H1 (cell line): ENCODE data around the gene SULF2. TPM values are rescaled to one million over a fixed set of nuclear protein-coding genes. Genes with fewer than 3 reads are reported as not detected.
A peak's percentile ranks its signal among the peaks of the same experiment; 100 is the strongest.

Experiments used
- CTCF ChIA-PET: fragments of 300-600 bp; sonication (Branson Sonifier 250); formaldehyde crosslinking; loops from one replicate; lab custom pipeline; 2021; ENCODE audit not compliant: partially characterized antibody; lab: Charles Lee
- POLR2A ChIA-PET: fragments of 300-600 bp; sonication (Branson Sonifier 250); formaldehyde crosslinking; loops from one replicate; lab custom pipeline; 2021; ENCODE audit warnings: inconsistent platforms; ENCODE audit not compliant: partially characterized antibody; lab: Charles Lee
- DNase-seq, 2 experiments: peaks; one replicate each; pipeline versions ENCODE4 v3.0.0 to v3.0.0-alpha.2; 2010 to 2022; ENCODE audit warnings: low spot score in 2 of 2, low read depth in 1 of 2, mixed read lengths in 1 of 2
- FAIRE-seq: peaks from 2 replicates; lab custom pipeline; 2011; peaks lifted over from hg19 to GRCh38; lab: Jason Lieb, UNC
- H2AFZ ChIP-seq: 2 replicates; pipeline ENCODE4 v1.8.1; 2012; ENCODE audit warnings: low read length, inconsistent platforms
- H2AK5ac ChIP-seq: 2 replicates; pipeline ENCODE4 v1.6.1; 2013; ENCODE audit warnings: low read depth, low read length
- H2BK120ac ChIP-seq: replicated peaks from 2 replicates; pipeline ENCODE3; 2013; ENCODE audit warnings: low read depth, low read length, inconsistent platforms
- H2BK12ac ChIP-seq: 2 replicates; pipeline ENCODE4 v1.6.1; 2013; ENCODE audit warnings: low read depth, low read length
- H2BK15ac ChIP-seq: 2 replicates; pipeline ENCODE4 v1.6.1; 2013; ENCODE audit warnings: low read length
- H2BK20ac ChIP-seq: 2 replicates; pipeline ENCODE4 v1.6.1; 2013; ENCODE audit warnings: low read length
- H2BK5ac ChIP-seq: 2 replicates; pipeline ENCODE4 v1.6.1; 2013; ENCODE audit warnings: low read depth, low read length
- H3K14ac ChIP-seq: 2 replicates; pipeline ENCODE4 v1.6.1; 2013; ENCODE audit warnings: inconsistent platforms; ENCODE audit not compliant: insufficient read length
- H3K18ac ChIP-seq: 2 replicates; pipeline ENCODE4 v1.6.1; 2013; ENCODE audit warnings: low read length; ENCODE audit errors: extremely low read depth
- H3K23ac ChIP-seq: 2 replicates; pipeline ENCODE4 v1.6.1; 2013; ENCODE audit warnings: inconsistent platforms; ENCODE audit not compliant: insufficient read length
- H3K23me2 ChIP-seq: 2 replicates; pipeline ENCODE4 v1.6.1; 2013; ENCODE audit warnings: low read depth, low read length
- H3K27ac ChIP-seq: 2 replicates; pipeline ENCODE4 v1.6.1; 2011; ENCODE audit warnings: low read depth, low read length, inconsistent platforms
- H3K27me3 ChIP-seq, 4 experiments: replicated peaks in 1 of 4; 1 replicate in 1 of 4; 2 replicates in 3 of 4; pipeline versions ENCODE4 v1.6.1 to v1.8.1; 2011 to 2013; ENCODE audit warnings: low read length in 3 of 4, mild to moderate bottlenecking in 3 of 4, inconsistent platforms in 2 of 4, mixed read lengths in 2 of 4, moderate library complexity in 1 of 4; ENCODE audit not compliant: control insufficient read depth in 3 of 4, insufficient read depth in 3 of 4; ENCODE audit errors: extremely low read depth in 1 of 4
- H3K36me3 ChIP-seq, 4 experiments: 2 replicates each; pipeline versions ENCODE4 v1.6.1 to v1.8.1; 2011 to 2013; ENCODE audit warnings: mild to moderate bottlenecking in 4 of 4, low read length in 3 of 4, moderate library complexity in 2 of 4, control low read depth in 1 of 4, inconsistent platforms in 1 of 4; ENCODE audit not compliant: insufficient read depth in 4 of 4, control insufficient read depth in 2 of 4
- H3K4ac ChIP-seq: replicated peaks from 2 replicates; pipeline ENCODE3; 2013; ENCODE audit warnings: low read length, low read depth, mixed read lengths, inconsistent platforms; ENCODE audit not compliant: insufficient read length
- H3K4me1 ChIP-seq, 4 experiments: replicated peaks in 1 of 4; 1 replicate in 1 of 4; 2 replicates in 3 of 4; pipeline versions ENCODE4 v1.6.1 to v1.8.1; 2011 to 2013; ENCODE audit warnings: low read length in 3 of 4, inconsistent platforms in 2 of 4, mixed read lengths in 1 of 4; ENCODE audit not compliant: insufficient read depth in 4 of 4, control insufficient read depth in 3 of 4
- H3K4me2 ChIP-seq, 2 experiments: 2 replicates each; pipeline versions ENCODE4 v1.6.1 to v1.8.1; 2011 to 2013; ENCODE audit warnings: low read depth in 2 of 2, low read length in 2 of 2, control low read depth in 1 of 2, inconsistent platforms in 1 of 2, mild to moderate bottlenecking in 1 of 2; ENCODE audit not compliant: insufficient read depth in 1 of 2
- H3K4me3 ChIP-seq, 4 experiments: fragments of 200-600, 300-600 bp in 1 of 4; sonication (generic), shearing (Covaris generic), sonication (Bioruptor Twin) in 1 of 4; 2 replicates each; pipeline versions ENCODE4 v1.5.1 to v1.8.1; 2011 to 2016; ENCODE audit warnings: low read length in 4 of 4, low read depth in 3 of 4, control low read depth in 2 of 4, inconsistent platforms in 2 of 4, mild to moderate bottlenecking in 2 of 4, mixed read lengths in 1 of 4, moderate library complexity in 1 of 4; ENCODE audit not compliant: insufficient read depth in 2 of 4; ENCODE audit errors: extremely low read depth in 1 of 4
- H3K56ac ChIP-seq: replicated peaks from 2 replicates; pipeline ENCODE3; 2013; ENCODE audit warnings: low read depth, mild to moderate bottlenecking, mixed read lengths, low read length, inconsistent platforms; ENCODE audit not compliant: insufficient read length
- H3K79me1 ChIP-seq: 2 replicates; pipeline ENCODE4 v1.6.1; 2013; ENCODE audit warnings: low read depth, low read length, control low read depth
- H3K79me2 ChIP-seq, 2 experiments: 2 replicates each; pipeline versions ENCODE4 v1.6.1 to v1.8.1; 2012 to 2013; ENCODE audit warnings: low read length in 2 of 2, mild to moderate bottlenecking in 2 of 2, inconsistent platforms in 1 of 2; ENCODE audit not compliant: insufficient read depth in 2 of 2, control insufficient read depth in 1 of 2
- H3K9ac ChIP-seq, 4 experiments: replicated peaks in 1 of 4; 1 replicate in 1 of 4; 2 replicates in 3 of 4; pipeline versions ENCODE4 v1.6.1 to v1.8.1; 2011 to 2013; ENCODE audit warnings: low read depth in 3 of 4, low read length in 3 of 4, control low read depth in 2 of 4, mild to moderate bottlenecking in 2 of 4, moderate library complexity in 2 of 4, inconsistent platforms in 1 of 4; ENCODE audit errors: extremely low read depth in 1 of 4
- H3K9me3 ChIP-seq, 2 experiments: 2 replicates each; pipeline versions ENCODE4 v1.6.1 to v1.8.1; 2012 to 2013; ENCODE audit warnings: mild to moderate bottlenecking in 2 of 2, moderate library complexity in 2 of 2, control low read depth in 1 of 2, inconsistent platforms in 1 of 2, low read depth in 1 of 2, low read length in 1 of 2, mixed read lengths in 1 of 2; ENCODE audit not compliant: insufficient read depth in 2 of 2
- H4K20me1 ChIP-seq, 2 experiments: replicated peaks in 1 of 2; 2 replicates each; pipeline versions ENCODE3 to v1.8.1; 2011 to 2013; ENCODE audit warnings: inconsistent platforms in 2 of 2, low read length in 2 of 2, mild to moderate bottlenecking in 1 of 2; ENCODE audit not compliant: insufficient read depth in 2 of 2, control insufficient read depth in 1 of 2
- H4K5ac ChIP-seq: 2 replicates; pipeline ENCODE4 v1.6.1; 2013; ENCODE audit warnings: low read length, low read depth, mixed read lengths, inconsistent platforms; ENCODE audit not compliant: insufficient read length
- H4K8ac ChIP-seq: 2 replicates; pipeline ENCODE4 v1.8.0; 2013; ENCODE audit warnings: mild to moderate bottlenecking, moderate library complexity, low read length, inconsistent platforms; ENCODE audit not compliant: insufficient read depth; ENCODE audit errors: extremely low read depth
- H4K91ac ChIP-seq: replicated peaks from 2 replicates; pipeline ENCODE3; 2013; ENCODE audit warnings: low read length, mixed read lengths, inconsistent platforms; ENCODE audit not compliant: insufficient read length
- POLR2A ChIP-seq, 2 experiments: IDR thresholded peaks; 1 replicate in 1 of 2; 2 replicates in 1 of 2; pipeline ENCODE4 v1.6.1; 2011; ENCODE audit warnings: low read depth in 2 of 2, low read length in 2 of 2, mild to moderate bottlenecking in 2 of 2; ENCODE audit errors: control extremely low read depth in 1 of 2
- RAD21 ChIP-seq, 2 experiments: IDR thresholded peaks in 1 of 2; conservative IDR thresholded peaks in 1 of 2; 2 replicates each; pipeline ENCODE4 v1.6.1; 2011; ENCODE audit warnings: low read depth in 2 of 2, low read length in 2 of 2, improper control_type of control experiment in 1 of 2, inconsistent platforms in 1 of 2, mild to moderate bottlenecking in 1 of 2, moderate library complexity in 1 of 2
- WGBS, 2 experiments: shearing (Covaris generic) in 1 of 2; methylation state at CpG; one replicate each; pipeline versions ENCODE4 v1.1.6 to v1.1.7; 2013 to 2015; ENCODE audit warnings: low lambda C conversion rate in 2 of 2, mixed read lengths in 2 of 2, inconsistent platforms in 1 of 2, low coverage in 1 of 2, missing lambda C conversion rate in 1 of 2; ENCODE audit not compliant: insufficient replicate concordance in 2 of 2, insufficient coverage in 1 of 2, insufficient read length in 1 of 2; ENCODE audit errors: extremely low coverage in 1 of 2, missing lambda C conversion rate in 1 of 2; 5-methylcytosine and 5-hydroxymethylcytosine counted together
- polyA plus RNA-seq, 7 experiments: library from polyadenylated mRNA; depleted of rRNA in 3 of 7; stranded (reverse) in 5 of 7; unstranded in 2 of 7; fragments of >200 nt in 5 of 7; fragments of 200-250 nt in 2 of 7; gene quantifications; 1 replicate in 5 of 7; 2 replicates in 1 of 7; 4 replicates in 1 of 7; pipeline versions ENCODE4 v1.2.1 to v1.2.3, GENCODE V29; 2011 to 2013; ENCODE audit warnings: missing spikeins in 2 of 7, mixed read lengths in 2 of 7
- total RNA-seq: library from RNA; stranded (reverse); fragmentation: NEBNext Ultra II Directional; extraction: Animal tissue kit (Norgen Biotek cat#: 25700); gene quantifications from 2 replicates; pipeline ENCODE4 v1.2.1, GENCODE V29; 2021

Gene SULF2
- total and polyA plus RNA-seq, 2 of the 8 experiments (the other 6 are each of a cell fraction or from before 2014, with no cell fraction given) = 15.7 to 28.2 TPM

DNA sequence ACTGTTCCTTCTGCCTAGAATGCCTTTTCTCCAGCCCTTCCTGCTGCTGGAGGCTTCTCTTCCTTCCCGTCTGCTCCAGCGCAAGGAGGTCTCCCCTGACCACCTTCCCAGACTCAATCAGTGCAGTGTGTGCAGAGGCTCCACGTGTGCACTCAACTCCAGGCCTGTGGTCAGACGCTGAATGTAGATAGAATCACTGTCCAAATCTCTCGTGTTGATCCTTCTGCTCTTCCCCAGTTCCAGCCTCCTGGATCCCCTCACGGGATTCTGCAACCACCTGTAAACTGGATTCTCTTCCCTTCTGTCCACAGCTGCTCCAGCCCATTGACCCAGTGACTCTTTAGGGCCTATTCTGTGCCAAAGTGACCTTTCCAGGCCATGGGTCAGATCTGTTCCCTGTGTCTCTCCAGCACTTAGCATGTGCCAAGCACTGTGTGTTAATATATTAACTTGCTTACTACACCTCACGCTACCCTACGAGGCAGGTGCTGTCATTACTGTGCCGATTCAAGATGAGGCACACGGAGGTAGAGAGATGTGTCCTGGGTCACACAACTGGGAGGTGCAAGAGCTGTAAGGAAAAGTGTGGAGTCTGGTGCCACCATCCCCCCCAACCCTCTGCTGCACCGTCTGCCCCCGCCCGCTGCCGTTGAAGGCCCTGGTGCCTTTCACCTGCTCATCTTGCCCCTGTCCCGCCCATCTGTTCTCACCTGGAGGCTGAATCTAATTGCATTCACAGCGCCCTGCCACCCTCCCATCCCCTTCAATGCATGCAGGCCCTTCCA is 112.2 kb downstream of the SULF2 start:
- FAIRE-seq (no peak), DNase-seq (no peak)
- Histone ChIP-seq H4K20me1 (no peaks in the 10 kb centered on the region), H3K79me1 (no peaks in the 10 kb centered on the region), H4K8ac (peak overlapping the region; percentile 12), H3K27ac (no peak overlapping the region), H2AK5ac (no peak overlapping the region), H3K14ac (no peak overlapping the region), H3K36me3 (no peaks in the 10 kb centered on the region), H3K4me2 (no peak overlapping the region), H3K23ac (no peak overlapping the region), H2BK15ac (no peak overlapping the region), H3K4me1 (peaks cover 0 to 7% (median 2%) of the 10 kb centered on the region in 4 experiments; a peak in 5 of 7 replicates), H3K9ac (no peak overlapping the region), H3K9me3 (no peaks in the 10 kb centered on the region), H3K56ac (no peak overlapping the region), H4K91ac (no peak overlapping the region), H3K4ac (no peak overlapping the region), H4K5ac (no peak overlapping the region), H2BK12ac (no peak overlapping the region), H2BK120ac (no peak overlapping the region), H2BK20ac (no peak overlapping the region), H3K27me3 (no peaks in the 10 kb centered on the region), H2BK5ac (no peak overlapping the region), H3K79me2 (no peaks in the 10 kb centered on the region), H3K23me2 (no peaks in the 10 kb centered on the region; the same call in 1 of the 2 replicates), H2AFZ (no peak overlapping the region), H3K4me3 (no peak overlapping the region), H3K18ac (no peak overlapping the region)
- WGBS, 2 experiments = 90% methylated on average over 11 of the region's 16 CpGs; no CpG with 5 or more reads in 1 of the 2 experiments
- ChIA-PET POLR2A (no interaction called here), CTCF (interaction anchor here (1.2 to 9.7 kb wide), 5 partner anchors 9 to 948 kb away, joined by 3 to 92 read pairs (median 7); no protein-coding TSS in a partner anchor)
- TF ChIP-seq RAD21 (IDR thresholded peaks at IDR 0.05 in 1 of 2, conservative IDR thresholded peaks at IDR 0.05 in 1 of 2; ENCODE audit: low read depth in 2 of 2, low read length in 2 of 2) (no peak), POLR2A (IDR thresholded peaks at IDR 0.05; ENCODE audit: control extremely low read depth in 1 of 2, low read depth in 2 of 2, low read length in 2 of 2) (no peak)
